Activated CD4-positive, alpha-beta T cell treated with anti-CD3 and anti-CD28 coated beads, Interleukin-2, amount 50 U/mL, for 1 hour (primary cell): ENCODE results near the gene PIP5KL1.

Source experiments
- DNase-seq: peaks from one replicate; pipeline ENCODE4 v3.0.0-alpha.2; 2020

Gene PIP5KL1

DNA sequence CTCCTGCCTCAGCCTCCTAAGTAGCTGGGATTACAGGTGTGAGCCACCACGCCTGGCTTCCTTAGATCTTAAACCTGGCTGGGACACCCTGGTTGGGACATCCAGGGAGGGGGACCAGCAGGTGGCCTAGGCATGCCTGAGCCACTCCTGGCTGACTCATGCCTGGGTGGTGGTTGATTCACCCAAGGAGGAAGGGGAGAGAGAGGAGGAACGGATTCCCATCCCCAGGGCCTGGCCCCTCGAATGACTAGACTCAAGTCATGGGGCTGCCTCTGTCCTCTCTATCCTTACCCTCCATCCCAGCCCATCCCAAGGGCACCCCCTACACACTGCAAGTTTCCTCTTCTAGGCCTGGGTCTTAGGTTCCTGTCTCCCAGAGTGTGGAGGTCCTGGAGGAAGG lies 37.5 kb upstream of the PIP5KL1 start:
- DNase-seq = no peak

DNA sequence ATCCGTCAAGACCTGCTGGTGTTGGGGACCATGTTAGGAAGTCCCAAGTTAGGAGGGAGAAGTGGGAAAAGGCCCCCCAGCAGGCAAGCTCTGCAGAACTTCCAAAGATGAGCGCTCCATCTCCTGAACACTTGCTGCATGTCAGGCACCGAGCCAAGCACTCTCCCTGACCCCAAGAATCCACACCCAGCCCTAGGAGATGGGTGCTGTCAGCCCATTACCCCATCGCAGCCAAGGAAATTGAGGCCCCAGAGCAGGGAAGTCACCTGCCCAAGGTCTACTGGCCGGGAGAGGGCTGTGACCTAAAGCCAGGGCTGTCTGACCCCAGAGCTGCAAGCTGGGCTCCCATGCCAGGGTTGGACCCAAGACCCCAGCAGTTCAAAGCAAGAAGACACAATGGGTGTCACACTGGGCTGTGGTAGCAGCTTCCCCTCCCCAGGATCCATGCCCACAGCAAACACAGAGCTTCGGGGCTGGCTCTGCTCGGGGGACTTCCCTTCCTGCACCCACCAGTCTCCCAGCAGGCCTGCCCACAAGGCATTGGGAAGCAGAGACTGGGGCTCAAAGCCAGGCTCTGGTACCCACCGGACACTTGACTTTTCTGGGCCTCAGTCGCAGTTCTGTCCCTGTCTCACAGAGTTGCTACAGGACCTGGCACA lies 36.7 kb upstream of the PIP5KL1 start:
- no peak for DNase-seq

DNA sequence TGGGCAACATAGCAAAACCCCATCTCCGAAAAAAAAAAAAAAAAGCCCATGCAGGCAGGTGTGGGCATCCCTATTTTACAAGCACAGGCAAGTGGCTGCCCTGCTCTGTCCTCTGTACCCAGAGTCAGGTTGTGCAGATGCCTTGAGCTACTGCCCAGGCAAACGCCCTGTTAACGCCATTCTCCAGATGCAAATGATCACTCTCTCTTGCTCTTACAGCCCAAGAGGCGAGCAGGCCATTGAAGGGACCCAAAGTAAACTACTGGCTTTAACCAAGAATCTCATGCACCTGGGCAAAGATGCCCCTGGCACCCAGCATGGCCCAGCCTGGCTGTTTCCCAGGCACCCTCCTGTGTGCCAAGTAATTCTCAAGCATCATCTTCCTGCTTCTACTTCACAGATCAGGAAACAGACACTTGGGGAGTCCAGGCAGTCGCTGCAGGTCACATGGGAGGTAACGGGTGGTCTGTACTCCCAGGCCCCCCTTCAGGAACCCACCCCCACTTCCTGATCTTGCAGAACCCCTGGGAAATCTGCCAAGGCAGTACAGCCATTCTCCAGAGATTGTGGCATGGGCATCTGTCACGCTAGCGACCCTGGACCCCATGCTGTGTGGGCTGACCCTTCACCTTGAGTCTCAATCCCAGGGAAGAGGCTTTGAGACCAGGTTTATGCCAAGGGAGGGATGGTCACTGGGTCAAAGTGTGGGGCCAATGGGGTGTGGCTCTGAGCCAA lies 36.0 kb upstream of the PIP5KL1 start:
- no peak for DNase-seq

DNA sequence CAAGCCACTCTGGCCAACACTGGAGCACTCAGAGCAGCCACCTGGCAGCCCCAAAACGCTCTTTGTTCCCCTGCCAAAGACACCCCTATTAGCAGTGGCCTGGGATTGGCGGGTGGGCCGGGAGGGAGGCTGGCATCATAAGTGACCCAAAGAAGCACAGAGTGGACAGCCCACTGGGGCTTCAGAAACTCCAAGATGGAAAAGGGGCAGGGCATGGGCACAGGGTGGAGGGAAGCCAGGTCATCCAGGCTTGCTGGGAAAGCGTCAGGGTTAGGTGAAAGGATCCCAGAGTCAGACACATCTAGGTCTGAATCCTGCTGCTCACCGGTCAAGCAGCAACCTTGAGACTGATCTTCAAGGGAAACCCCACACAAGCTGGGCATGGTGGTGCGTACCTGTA lies 35.4 kb upstream of the PIP5KL1 start:
- DNase-seq = no peak

DNA sequence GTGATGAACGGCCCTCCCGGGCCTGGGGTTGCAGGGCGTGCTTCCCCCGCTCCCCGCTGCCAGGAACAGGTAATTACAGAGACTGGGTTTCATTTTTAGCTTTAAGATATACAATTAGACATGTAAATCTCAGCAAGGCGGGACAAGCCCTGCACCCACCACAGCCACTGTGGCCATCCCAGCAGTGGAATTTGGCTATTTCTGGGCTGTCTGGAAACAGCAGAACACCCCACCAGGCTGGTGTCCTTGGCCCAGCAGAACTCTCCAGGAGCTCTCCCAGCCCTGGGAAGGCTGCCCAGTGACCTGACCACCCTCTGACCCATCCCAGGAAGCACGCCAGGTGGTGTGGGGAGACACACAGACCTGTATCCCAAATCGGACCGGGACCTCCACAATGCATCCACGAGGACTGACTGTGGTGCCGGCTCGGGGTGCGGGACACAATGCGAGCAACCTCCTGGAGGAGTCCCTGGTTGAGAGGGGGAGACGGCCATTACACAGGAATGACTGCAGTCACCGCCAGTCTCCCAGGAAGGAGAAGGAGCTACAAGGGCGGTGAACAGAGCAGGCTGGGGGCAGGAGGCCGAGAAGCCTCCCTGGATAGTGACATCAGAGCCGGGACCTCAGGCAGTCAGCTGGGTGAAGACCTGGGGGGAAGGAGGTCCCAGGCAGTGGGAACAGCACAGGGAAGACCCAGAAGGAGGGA lies 32.9 kb upstream of the PIP5KL1 start:
- no peak for DNase-seq

DNA sequence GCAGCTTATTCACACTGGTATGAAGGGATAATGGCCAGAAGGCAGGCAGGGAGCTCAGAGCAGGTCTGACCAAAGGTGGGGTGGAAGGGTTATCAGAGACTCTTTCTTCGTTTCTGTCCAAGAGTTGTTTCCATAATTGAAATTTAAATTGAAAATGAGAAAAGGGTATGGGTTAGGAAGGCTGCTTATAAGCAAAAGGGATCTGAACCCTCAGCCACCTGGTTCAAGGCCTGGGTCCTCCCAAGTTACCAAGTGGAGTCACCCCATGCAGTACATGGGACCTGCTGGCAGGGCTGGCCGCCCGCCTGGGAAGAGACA lies 32.4 kb upstream of the PIP5KL1 start:
- DNase-seq = no peak

DNA sequence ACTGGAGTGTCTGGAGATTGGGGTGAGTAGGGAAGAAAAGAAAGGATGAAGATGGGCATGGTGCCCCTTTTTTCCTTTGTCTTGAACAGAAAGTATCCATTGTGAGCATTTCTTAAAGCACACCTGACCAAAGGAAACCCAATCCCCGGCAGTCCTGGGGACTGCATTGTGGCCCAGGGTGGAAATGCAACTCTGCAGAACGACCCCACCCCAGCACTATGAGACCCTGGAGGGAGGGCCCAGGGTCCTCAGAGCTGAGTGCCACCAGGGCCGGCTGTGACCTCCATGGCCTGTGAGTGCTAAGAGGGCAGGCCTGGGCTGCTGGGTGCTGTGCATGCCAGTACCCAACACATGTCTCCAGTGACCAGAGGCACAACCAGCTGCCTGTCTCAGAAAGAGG lies 31.7 kb upstream of the PIP5KL1 start:
- no peak for DNase-seq

DNA sequence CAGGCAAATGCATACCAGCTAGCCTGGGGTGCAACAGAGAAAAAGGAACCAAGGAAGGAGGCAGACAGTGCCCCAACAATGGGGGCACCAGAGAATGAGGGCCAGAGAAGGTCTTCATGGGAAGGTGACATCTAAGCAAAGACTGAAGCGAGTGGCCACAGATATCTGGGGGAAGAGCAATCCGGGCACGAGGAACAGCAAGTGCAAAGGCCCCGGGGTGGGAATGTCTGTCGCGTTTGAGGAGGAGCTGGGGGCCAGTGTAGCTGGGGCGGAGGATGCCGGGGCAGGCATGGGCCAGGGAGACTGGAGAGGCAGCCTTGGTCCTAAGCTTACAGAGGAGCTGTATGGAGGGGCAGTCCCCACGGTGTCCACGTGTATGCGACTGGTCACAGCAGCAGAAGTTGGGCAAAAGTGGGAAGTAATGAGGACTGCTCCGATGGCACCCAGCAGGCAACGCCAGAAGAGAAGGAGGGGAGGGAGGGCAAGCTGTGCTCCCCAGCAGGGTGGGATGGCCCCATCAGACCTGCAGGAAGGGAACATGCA lies 31.1 kb upstream of the PIP5KL1 start:
- DNase-seq = no peak

DNA sequence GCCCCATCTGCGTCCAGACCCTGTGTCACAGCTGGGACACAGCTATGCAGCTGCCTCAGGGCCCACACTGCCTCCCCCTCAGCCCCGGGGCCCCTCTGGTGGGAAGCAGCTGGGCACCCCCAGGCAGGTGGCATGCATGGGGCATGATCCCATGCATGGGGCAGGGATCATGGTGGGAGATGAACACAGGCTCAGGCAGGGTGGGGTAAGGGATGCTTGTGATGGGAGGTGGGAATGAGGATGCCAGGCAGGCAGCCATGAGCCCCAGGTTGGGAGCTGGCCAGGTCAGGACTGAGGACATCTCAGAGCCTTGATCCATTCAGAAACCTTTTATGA lies 30.5 kb upstream of the PIP5KL1 start:
- DNase-seq = no peak

DNA sequence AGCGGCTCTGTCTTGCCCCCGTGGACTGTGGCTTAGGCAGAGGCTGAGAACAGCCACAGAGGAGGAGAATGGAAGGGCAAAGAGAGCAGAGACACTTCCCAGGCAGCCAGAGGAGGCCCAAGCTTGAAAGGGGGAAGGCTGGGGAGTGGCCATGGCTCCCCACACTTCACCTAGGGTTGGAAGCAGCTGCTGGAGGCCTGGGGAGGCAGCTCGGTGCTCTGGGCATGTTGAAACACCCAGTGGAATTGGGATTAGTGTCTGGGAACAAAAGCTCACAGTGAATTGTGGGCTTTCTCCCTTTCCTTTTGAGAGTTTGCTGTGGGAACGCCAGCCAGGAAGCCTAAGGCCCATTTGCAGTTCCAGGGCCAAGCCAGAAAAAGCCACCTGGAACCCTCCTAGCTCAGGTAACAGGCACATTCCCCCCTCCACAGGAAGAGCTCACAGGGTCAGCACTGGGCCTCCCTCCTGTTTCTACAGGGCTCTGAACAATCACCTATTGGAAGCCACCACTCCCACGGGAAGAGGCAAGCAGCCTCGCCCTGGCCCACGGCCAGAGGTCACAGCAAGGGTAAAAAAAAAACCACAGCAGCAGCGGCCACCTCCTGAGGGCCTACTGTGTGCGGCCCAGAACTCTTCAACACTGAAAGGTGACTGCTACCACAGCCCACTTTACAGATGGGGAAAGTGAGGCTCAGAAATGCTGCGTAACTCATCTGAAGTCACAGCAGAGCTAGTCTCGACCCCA lies 30.0 kb upstream of the PIP5KL1 start:
- no peak for DNase-seq

DNA sequence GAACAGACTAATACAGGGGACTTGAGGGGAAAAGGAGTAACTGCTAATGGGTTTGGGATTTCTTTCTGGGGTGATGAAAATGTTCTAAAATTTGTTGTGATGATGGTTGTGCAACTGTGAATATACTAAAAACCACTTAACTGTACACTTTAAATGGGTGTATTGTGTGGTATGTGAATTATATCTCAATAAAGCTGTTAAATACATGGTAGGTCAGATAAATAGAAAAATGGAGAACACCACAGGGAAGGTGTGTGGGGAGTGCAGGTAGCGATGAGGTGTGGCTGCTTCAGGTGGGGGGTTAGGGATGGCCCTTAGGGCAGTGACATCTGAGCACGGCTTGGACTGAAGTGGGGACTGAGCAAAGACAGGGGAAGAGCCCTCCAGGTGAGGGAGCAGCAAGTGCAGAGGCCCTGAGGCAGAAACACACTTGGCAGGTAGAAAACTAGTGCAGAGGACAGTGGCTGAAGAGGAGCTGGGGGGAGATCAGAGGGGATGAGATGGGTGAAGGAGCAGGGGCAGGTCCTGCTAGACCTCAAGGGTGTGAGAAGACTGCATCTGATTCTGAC lies 29.3 kb upstream of the PIP5KL1 start:
- DNase-seq = no peak

DNA sequence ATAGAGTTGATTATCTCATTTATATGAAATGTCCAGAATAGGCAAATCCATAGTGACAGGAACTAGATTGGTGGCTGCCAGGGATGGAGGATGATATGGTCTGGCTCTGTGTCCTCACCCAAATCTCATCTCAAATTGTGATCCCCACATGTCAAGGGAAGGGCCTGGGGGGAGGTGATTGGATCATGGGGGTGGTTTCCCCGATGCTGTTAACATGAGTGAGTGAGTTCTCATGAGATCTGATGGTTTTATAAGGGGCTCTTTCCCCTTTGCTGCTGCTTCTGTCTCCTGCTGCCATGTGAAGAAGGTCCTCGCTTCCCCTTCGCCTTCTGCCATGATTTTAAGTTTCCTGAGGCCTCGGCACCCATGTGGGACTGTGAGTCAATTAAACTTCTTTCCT lies 28.8 kb upstream of the PIP5KL1 start:
- no peak for DNase-seq

DNA sequence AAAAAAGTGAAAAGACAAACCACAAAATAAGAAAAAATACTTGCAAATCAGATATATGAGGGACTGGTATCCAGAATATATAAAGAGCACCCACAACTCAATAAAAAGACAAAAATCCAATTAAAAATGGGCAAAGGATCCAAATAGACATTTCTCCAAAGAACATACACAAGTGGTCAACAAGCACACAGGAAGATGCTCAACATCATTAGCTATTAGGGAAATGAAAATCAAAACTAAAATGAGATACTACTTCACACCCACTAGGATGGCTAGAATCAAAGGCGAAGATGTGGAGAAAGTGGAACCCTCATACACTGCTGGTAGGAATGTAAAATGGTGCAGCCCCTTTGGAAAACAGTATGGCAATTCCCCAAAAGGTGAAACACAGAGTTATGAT lies 28.2 kb upstream of the PIP5KL1 start:
- no peak for DNase-seq

DNA sequence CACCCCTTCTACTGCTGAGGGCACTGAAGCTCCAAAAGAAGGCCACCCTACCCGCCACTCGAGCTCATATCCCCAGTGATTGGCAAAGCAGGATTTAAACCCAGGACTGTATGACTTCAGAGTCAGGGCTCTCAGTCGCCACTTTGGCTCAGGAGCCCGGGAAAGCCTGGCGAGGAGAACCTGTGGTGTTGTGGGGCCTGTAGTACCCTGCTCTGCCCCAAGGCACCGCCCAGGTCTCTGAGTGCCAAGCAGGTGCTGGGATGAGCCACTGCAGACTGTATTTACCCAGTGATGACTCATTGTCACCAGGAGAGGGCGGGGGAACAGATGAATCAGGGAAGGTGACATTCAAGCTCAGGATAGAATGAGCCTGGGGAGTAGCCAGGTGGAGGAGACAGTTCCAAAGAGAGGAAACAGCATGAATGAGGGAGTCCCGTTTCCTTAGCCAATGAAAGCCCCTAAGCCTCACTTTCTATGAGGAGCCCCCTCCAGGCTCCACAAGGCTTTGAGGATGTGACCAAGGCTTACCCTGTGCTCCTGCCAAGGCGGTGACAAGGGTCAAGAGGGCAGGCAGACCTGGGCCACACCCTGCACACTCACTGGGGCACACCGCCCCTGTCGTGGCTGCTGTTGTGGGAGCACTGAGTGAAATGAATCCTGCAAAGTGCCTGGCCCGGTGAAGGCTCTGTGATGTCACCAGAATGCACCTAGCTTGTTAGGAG lies 24.9 kb upstream of the PIP5KL1 start:
- DNase-seq = peak; percentile 81

DNA sequence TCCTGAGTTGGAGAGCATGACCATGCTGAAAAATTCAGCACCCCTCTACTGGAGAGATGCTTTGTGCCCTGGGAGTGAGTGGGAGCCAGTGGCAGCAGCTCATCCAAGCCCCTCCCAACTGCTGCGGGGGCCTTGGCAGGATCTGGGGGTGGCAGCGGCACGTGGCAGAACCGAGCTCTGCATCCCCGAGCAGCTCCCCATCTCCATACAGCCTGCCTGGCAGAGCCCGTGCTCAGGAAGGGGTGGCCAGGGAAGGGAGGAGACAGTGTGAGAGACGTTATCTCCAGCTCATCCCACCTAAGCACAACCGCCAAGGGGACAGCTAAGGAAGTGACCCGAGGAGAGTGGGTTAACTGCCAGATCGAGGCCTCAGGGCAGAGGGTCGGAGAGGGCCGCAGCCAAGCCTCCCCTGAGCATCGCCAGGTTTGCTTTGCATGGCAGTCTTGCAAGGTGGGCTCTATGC lies 24.3 kb upstream of the PIP5KL1 start:
- DNase-seq = no peak

DNA sequence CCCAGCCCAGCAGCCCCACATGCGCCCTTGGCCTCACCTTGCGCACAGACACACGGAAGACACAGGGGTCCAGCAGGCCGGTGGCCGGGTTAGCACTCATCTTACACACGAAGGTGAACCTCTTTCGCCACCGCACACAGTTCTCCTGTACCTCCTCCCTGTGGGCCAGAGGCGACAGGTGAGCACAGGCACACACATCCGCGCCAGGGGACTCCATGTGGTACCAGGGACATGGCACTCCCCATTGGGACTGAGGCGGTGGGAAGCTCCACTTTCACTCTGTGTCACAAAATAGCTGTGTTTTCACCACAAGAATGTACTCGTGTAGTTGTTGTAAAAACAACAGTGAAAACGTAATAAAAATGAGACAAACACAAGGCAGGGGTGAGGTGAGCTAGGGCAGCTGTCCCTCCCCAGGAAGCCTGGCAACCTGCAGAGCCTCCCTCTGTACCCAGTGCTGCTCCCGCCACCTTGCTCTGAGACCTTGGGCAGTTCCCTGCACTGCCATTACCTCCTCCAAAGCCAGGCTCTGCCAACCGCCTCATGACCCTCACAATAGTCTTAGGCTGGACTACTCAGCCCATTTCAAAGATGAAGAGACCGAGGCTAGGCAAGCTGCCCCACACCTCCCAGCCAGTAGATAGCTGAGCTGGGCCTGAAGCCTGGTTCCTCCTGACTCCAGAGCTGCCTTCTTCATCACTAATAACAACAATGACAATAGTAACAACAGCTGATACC lies 23.4 kb upstream of the PIP5KL1 start:
- DNase-seq = no peak

DNA sequence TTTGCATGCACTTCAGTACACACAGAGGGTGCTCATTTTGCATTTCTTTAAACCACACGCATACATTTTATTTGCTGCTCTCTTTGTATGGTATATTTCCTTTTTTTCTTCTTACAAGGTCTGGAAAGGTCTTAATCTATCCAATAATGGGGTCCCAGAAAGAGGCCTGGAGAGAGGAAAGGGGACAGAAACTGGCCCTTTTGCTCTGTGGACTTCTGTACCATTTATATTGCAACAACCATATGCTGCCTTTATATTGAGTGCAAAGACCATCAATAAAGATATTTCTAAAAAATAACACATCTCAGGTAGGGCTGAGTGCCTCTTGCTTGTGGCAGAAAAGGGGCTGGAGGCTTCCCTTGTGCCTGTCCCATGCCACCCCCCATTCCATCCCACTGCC lies 22.6 kb upstream of the PIP5KL1 start:
- no peak for DNase-seq

DNA sequence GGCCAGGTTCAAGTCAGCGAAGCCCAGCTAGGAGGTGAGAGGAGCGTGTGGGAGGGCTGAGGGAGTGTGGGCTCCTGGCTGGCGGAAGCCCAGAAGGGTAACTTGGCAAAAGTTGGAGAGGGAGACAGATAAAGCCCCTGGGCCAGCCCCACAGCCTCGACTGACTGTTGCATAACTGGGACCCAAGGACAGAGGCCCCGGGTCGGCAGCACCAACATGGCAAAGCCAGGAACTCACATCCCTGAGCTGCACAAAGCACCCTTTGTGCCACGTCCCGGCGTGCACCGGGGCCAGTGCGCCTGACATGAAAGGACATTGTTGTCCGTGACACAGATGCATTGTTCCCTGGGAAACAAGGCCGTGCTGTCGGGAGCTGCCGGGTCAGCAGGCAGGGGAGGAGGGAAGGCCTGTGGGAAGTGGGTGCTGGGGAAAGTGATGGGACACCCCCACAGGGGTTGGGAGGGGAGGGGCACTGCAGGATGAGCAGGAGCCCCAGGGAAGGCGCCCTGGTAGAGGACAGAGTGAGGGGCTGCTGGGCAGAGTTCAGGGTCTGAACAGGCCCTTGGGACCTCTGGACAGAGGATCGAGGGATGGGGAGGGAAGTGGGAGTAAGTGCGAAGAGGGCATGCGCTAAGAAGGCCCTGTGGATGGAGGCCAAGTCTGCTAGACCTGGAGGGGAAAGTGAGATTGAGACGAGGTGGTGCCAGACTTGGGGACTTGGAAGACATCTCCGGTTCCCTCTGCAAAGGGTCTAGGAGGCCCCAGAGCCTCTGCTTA lies 20.1 kb upstream of the PIP5KL1 start:
- DNase-seq = no peak

DNA sequence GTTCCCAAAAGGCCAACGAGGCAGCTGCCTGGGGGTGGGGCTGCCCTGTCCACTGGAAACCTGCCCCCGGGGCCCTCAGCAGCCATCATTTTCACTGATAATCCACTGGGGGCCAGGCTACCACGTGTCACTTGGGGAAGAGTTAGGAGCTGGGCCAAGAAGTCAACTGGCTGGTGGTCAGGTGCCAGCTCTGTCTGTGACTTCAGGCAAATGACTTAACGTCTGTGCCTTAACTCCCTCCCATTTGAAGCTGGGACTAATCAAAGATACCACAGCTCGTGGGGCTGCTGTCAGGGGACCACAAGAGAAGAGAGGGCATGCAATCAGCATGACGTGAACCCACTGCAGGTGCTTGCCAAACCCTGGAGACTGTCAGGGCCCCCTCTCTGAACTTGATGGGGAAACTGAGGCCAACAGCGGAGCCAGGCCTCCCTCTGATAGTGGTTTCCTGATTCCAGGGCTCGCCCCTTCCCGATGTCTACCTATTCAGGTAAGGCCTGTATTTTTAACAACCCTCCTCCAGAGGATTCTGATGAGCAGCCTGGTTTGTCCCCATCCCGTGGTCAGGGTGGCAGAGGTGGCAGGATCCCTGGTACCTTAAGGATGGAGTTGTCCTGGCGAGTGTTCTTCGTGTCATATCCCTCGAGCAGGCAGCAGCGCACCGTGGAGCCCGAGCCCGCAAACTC lies 19.4 kb upstream of the PIP5KL1 start:
- DNase-seq = no peak
